GM12865 (cell line): ENCODE measurements around the gene SOX8.

Experiments used
- DNase-seq: peaks from one replicate; pipeline ENCODE4 v3.0.0; 2010; ENCODE audit warnings: low read depth
- H3K4me3 ChIP-seq: 2 replicates; pipeline ENCODE4 v1.5.1; 2011; ENCODE audit warnings: mild to moderate bottlenecking, low read depth, low read length, control low read depth
- TF ChIP-seq, protein P1 (sequence below): IDR thresholded peaks from 2 replicates; pipeline ENCODE4 v1.5.1; 2011; ENCODE audit warnings: low read length, control low read depth, low read depth, inconsistent platforms; ENCODE audit not compliant: insufficient read depth; ENCODE audit errors: missing control alignments

The SOX8 gene

DNA sequence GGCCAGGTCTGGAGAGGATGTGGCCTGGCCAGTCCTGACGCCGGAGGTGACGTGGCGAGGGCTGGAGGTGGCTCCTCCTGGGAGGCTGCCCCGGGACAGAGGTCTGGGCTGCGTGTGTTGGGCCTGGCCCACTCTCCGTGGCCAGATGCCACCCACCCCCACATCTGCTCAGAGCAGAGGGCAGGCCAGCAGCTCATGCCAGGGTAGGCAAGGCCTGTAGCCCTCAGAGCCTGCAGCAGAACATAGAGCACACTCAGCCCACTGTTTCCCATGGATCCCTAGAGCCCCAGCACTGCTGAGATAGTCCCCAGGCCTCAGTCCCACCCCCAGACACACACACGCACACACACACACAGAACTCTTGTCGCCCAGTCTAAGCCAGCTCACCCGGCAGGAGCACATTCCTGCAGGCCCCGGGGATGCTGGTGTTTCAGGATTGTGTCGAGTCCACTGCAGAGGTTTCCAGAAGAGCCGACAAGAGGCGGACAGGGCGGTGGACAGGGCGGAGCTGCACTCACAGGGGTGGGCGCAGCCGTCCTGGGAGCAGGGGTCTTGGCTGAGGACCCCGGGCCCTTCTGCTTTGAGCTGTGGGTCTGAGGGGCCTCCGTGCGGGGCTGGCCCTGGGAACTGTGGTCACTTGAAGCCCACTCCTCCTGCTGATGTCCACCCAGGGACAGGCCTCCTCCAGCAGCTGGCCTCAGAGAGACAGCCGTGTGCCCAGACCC, 33.4 kb downstream of the SOX8 start:
- TF ChIP-seq, protein P1, sequence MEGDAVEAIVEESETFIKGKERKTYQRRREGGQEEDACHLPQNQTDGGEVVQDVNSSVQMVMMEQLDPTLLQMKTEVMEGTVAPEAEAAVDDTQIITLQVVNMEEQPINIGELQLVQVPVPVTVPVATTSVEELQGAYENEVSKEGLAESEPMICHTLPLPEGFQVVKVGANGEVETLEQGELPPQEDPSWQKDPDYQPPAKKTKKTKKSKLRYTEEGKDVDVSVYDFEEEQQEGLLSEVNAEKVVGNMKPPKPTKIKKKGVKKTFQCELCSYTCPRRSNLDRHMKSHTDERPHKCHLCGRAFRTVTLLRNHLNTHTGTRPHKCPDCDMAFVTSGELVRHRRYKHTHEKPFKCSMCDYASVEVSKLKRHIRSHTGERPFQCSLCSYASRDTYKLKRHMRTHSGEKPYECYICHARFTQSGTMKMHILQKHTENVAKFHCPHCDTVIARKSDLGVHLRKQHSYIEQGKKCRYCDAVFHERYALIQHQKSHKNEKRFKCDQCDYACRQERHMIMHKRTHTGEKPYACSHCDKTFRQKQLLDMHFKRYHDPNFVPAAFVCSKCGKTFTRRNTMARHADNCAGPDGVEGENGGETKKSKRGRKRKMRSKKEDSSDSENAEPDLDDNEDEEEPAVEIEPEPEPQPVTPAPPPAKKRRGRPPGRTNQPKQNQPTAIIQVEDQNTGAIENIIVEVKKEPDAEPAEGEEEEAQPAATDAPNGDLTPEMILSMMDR, result no peak
- H3K4me3 ChIP-seq, result no peak overlapping the region
- no peak for DNase-seq

DNA sequence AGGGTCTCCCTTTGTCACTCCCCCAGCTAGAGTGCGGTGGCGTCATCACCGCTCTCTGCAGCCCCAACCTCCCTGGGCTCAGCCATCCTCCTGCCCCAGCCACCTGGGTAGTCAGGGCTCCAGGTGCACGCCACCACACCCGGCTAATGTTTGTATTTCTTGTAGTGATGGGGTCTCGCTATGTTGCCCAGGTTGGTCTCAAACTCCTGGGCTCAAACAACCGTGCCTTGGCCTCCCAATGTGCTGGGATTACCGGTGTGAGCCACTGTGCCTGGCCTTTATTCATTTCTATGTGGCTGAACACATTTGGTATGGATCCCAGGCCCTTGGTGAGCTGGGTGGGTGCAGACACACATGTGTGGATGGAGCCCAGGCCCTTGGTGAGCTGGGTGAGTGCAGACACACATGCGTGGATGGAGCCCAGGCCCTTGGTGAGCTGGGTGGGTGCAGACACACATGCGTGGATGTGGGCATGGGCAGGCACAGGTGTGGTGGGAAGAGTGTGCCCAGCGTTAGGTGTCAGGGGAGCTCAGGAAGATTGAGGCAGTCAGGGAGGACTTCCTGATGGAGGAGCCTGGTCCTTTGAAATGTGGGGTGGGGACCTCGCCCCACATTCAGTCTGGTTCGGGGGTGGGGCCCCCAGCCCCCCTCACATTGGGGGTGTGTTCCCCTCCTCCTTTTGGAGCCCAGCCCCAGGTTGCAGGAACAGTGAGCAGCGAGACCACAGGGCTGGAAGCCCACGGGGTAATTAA, 37.1 kb downstream of the SOX8 start:
- H3K4me3 ChIP-seq, result no peak overlapping the region
- no peak for DNase-seq
- TF ChIP-seq, protein P1, result no peak

DNA sequence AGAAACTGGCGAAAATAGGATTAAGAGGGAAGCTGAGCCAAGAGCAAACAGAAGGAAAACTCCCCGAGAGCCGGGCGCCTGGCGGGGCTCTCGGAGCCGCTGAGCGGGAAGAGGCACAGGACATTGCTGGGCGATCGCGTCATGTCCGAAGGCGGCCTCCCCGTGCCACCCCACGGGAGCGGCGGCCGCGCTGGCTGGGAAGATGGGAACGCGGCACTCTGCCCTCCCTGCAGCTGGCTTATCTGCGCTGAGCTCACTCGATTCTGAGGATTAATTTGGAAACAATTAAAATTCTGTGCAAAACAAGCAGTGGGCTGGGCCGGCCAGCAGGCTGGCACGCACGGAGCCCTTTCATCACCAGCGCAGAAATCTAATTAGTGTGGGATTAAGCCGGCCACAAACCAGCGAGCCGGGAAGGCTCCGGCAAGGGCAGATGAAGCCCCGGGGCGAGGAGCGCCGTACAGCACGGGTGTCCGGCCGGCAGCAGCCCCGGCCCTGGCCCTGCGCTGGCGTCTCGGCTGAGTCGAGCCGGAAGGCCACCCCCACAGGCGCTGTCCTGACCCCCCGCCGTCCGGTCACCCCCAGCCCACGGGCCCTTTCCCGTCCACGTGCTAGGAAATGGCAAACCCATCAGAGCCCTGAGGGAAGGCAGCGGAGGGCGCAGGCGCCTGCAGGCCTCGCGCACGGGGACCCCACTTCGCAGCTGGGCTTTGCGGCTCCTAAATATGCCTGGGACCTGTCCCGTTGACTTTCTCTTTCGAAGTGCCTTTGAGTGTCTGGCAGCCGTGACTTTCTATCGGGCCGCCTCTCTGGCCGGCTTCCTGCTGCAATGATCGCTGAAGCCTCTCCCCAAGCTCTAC, 37.9 kb downstream of the SOX8 start:
- H3K4me3 ChIP-seq, result no peak overlapping the region
- DNase-seq, result no peak
- TF ChIP-seq, protein P1, result no peak

DNA sequence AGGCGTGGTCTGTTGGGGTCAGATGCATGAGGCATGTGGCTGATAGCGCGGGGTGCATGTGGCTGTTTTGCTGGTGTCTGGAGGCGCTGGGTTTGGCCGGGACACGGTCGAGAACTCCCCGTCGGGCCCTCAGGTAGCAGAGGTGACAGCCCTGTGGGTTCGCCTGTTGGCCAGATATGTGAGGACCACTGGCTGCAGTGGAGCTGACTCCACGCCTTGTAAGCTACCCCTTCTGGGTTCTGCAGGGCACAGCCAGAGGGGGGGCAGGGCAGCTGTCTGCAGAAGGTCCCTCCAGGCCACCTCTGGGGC, 38.5 kb downstream of the SOX8 start:
- no peak overlapping the region for H3K4me3 ChIP-seq
- TF ChIP-seq, protein P1, result no peak
- no peak for DNase-seq

DNA sequence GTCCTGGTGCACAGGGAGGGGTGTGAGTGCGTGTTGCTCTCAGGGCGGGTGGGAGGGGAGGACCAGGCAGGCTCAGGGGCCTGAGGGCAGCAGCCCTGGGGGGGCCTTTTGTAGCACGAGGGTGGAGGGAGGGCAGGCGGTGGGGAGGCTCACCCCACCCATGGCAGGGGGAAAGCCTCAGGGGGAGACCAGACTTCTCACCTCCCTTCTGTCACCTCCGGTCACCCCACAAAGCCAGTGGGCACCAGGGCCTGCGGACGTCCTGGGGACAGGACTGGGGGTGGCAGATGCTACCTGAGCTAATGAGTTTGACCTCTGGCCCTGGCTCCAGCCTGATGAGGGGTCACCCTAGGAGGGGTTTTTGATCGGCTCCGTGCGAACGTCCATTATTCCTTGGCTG, 39.0 kb downstream of the SOX8 start:
- DNase-seq, result no peak
- no peak overlapping the region for H3K4me3 ChIP-seq
- TF ChIP-seq, protein P1, result no peak

DNA sequence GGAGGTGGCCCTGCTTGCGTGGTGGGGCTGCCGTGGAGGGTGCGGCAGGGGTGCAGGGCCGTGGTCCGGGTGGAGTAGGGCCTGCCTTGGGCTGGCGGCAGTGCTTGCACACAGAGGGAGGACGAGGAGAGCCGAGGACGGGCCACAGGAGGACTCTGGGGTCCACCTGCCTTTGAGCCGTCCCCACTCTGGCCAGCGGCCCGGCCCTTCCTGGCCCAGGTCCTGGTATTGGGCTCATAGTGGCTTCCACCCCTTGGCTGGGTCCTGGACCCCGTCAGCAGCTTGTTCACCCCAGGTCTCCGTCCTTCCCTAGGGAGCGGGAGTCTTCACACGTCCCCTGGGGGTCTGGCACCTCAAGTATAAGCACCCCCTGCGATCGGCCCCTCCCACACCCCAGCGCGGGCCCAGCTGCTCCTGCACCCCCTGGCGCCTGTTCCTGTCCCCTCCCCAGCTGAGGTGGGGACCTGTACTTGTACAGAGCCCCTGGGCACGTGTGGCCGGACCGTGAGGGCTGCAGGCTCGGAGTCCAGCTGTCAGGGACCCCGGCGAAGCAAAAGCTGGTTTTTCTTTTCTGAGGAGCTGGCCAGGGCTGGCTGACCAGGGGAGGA, 40.1 kb downstream of the SOX8 start:
- TF ChIP-seq, protein P1, result no peak
- no peak for DNase-seq
- no peak overlapping the region for H3K4me3 ChIP-seq
